CD4-positive, alpha-beta T cell treated with Interleukin-15 for 4 hours (primary cell): ENCODE results near the gene BRSK2.

Experiments
- DNase-seq: peaks from one replicate; pipeline ENCODE4 v3.0.0-alpha.2; 2020; ENCODE audit warnings: low spot score

The BRSK2 gene

GRCh38 chr11:1484061-1484671 lies 94.4 kb downstream of the BRSK2 start:
- no peak for DNase-seq

DNA sequence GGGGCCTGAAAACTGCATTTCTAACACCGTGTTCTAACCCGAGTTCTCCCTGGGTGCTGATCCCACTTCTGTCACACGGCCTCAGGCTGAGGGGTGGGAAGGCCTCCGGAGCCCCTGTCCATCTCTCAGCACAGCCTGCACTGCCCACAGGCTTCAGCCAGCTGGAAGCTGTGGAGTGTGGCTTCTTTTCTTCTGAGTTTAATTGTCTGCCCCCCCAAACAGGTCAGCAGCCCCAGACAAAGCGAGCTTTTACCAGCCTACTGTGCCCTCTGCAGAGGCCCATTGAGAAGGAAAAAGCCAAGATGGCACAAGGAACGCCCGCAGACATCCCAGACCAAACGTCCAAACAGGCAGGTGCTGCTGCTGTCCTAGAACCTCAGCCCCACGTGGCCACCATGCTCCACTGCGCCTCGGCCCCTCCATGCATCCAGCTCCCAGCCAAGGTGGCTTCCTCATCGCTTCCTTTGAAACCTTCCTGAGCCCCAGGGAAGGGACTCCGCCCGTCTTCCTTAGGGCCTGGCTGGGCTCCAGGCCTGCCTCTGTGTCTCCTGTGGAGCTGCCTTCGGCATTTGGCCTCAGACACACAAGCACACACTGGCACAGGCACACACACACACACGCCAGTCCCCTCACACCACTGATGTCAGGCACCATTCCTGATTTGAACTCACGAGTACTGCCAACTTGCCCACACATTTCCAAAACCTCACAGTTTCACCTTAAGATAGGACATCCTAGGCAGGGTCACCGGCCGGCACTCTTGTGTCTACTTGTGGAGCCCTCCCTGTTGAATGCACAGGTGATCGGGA lies 95.2 kb downstream of the BRSK2 start:
- no peak for DNase-seq

DNA sequence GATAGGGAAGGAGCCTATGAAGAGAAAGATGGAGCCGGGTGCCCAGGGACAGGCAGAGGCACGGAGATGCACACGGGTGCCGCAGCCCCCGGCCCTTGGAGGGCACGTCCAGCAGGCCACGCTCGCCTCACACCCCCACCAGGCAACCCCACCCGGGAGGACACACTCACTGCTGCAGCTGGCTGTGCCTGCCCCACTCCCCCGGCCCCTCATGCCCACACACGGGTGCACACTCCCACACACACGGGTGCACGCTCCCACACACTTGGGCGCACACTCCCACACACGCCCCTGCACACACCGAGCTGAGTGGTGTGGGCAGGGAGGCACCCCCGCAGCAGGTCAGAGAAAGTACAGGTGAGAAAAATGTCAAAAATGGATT lies 95.8 kb downstream of the BRSK2 start:
- DNase-seq: no peak

- DNase-seq: no peak
Observed at GRCh38 chr11:1486054-1486825, 96.5 kb downstream of the BRSK2 start, which contains the start of gene MOB2. MOB2 (minus strand) TSS chr11:1486779; CDS start chr11:1486556, 223 bp downstream.

- no peak for DNase-seq
Observed at GRCh38 chr11:1487091-1487850, 97.5 kb downstream of the BRSK2 start.

DNA sequence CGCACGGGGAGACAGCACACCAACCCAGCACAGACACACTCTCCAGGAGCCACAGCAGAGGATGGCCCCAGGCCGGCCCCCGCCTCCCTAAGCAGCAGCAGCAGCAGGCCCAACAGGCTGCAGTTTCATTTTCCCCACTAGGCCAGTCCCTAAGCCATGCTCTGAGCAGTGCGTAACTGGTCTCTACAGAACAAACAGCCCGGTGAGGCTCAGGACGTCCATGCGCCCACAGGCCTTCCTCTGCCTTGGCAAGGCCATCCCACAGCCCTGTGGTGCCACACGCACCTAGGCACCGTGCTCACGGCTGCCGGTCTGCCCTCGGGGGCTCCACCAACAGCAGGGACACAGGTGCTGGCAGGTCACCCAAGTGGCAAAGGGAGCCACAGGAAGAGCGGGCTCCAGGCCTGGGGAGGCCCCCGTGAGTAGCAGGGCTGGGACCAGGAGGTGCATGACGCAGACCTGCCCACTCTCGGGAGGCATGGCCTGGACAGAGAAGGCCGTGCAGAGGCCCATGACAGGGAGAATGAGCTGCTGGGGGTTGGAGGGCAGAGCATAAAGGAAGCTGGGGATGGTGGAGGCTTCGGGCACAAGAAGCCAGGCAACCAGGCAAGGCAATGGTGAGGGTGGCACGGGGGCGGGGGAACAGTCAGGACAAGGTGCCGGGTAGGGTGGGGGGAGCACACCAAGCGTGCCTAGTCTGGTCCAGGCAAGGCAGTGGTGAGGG lies 98.3 kb downstream of the BRSK2 start:
- no peak for DNase-seq

DNA sequence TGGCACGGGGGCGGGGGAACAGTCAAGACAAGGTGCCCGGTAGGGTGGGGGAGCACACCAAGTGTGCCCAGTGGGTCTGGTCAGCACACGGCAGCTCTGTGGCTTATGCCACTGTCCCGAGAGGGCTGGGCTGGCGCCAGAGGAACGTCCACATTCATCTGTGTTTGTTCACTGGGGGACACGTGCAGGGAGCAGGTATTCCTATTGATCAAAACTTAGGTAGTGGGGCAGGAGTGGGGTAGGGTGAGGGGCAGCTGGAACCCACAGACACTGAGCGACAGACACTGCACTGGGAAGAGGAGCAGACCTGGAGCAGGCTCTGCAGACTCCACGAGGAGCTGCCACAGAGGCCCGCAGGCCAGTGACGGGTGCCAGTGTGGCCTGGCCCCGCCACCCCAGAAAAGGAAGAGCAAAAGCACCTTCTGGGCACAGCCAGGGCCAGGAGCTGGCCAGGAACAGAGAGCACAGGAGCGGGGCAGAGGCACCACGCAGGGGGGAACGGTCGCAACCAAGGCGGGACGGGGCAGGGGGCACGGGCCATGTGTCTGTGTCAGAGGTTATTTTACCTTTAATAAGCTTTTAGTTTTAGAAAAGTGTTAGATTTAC lies 98.9 kb downstream of the BRSK2 start:
- no peak for DNase-seq

- DNase-seq: no peak
Observed at GRCh38 chr11:1490651-1491050, 100.9 kb downstream of the BRSK2 start.

- DNase-seq: no peak
Observed at GRCh38 chr11:1491379-1491778, 101.6 kb downstream of the BRSK2 start.

GRCh38 chr11:1493650-1494244 lies 104.0 kb downstream of the BRSK2 start:
- DNase-seq: no peak

GRCh38 chr11:1494650-1495049 lies 104.9 kb downstream of the BRSK2 start:
- DNase-seq: no peak

DNA sequence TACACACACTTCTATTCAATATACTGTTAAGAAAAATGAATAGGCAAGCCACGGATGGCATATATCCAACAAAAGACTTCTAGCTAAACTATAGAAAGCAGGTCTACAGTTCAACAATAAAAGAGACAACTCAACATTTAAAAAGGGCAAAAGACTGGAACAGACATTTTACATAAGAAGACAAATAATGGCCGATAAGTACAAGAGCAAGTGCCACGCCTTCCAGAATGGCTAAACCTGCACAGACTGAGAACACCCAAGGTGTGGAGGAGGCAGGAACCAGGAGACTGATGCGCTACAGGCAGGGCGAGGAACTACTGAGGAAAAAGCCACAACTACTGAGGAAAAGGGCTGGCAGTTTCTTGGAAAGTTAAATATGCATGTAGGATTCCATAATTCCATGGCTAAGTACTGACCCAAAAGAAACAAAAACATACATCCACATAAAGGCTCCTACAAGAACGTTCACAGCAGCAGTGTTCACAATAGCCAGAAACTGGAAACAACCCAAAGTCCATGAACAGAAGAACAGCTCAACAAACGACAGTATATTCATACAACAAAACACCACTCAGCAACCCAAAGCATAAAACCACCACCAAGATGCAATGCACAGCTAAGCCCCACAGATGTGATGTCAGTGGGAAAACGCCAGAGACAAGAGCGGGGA lies 106.5 kb downstream of the BRSK2 start:
- DNase-seq: no peak

DNA sequence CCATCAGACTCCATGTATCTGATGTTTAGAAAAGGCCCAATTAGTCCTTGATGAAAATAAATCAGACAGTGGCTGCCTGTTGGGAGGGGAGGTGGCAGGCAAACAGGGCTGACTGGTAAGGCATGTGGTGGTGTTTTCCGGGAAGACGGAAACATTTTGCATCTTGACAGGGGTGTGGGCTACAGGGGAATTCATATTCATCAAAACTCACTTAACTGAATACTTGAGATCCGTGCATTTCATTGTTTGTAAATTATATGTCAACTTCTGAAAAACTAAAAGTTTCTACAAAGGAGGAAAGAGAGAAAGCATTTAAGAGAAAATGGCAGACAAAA lies 107.0 kb downstream of the BRSK2 start:
- no peak for DNase-seq

DNA sequence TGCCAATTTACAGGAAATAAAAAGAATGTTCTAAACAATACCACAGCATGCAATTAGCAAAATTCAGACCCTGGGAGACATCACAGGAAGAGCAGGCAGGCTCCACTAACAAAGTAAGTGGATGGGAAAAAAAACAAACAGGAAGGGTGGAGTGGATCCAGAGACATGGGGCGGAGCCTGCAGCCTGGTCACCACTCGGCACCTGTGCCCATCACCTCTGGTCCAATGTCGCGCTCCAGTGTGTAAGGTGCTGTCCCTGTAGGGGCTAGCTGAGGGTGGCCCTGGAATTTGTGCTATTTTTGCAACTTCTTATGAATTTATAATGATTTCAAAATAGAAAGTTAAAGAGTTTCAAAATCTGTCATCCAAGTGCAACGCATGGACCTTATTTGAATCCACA lies 107.9 kb downstream of the BRSK2 start:
- DNase-seq: no peak

DNA sequence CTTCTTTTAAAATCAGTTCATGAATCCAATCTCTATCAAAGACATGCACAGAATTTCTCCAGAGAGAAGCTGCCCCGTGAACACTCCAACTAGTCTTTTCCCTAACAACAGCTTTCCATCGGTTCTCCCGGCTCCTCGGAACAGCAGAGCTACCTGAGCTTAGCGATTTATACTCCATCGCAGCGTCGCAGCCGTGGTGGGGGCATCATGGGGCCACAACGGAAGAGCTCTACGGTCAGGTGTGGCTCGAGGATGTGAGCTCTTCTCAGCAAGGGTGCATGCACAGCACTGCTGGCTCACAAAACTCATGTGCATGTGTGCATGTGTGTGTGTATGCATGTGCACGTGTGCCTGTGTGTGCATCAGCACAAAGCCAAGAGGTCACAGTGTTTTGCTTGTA lies 108.5 kb downstream of the BRSK2 start:
- no peak for DNase-seq

DNA sequence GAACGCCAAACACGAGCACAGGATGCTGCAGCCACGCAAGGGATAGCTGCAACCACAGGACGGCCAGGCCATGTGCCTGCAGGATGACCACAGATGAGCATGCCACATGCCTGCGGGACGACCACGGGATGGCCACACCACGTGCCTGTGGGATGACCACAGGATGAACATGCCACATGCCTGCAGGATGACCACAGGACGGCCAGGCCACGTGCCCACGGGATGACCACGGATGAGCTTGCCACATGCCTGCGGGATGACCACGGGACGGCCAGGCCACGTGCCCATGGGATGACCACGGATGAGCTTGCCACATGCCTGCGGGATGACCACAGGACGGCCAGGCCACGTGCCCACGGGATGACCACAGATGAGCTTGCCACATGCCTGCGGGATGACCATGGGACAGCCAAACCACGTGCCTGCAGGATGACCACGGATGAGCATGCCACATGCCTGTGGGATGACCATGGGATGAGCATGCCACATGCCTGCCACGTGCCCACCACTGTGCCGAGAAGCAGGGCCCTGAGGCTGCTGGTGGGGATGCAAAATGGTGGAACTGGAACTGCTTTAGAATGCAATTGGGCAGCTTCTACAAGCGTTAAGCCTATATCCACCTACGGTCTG lies 109.6 kb downstream of the BRSK2 start:
- no peak for DNase-seq

DNA sequence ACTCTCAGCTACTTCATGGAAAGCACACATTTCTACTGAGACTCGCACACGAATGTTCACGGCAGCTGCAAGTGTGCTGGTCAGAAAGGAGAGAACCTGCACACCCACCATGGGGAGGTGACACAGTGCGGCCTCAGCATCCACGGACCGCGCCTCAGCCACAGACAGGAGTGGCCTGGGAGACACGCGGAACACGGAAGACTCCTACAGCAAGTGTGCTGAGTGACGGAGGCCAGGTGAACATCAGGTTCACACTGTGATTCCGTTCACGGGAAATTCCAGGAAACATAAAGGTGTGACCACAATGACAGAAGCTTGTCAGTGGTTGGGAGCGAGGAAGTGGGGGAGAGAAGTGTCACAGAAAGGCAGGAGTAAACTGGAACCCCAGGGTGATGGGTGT lies 110.2 kb downstream of the BRSK2 start:
- DNase-seq: no peak

- DNase-seq: no peak
Observed at GRCh38 chr11:1500466-1501420, 111.0 kb downstream of the BRSK2 start.
